SIG-M5 treated with dmso at 0.1 percent for 504 hours (cell line): ENCODE measurements around the gene PODXL2.
"Not testable (repeated sequence)": the region's sequence is repeated elsewhere in the genome, so short reads cannot be mapped to it uniquely, and the experiment has no call there.

Experiments
- DNase-seq: peaks from one replicate; lab custom pipeline; 2025; ENCODE audit not compliant: unreplicated experiment; lab: John Stamatoyannopoulos, UW

The PODXL2 gene

DNA sequence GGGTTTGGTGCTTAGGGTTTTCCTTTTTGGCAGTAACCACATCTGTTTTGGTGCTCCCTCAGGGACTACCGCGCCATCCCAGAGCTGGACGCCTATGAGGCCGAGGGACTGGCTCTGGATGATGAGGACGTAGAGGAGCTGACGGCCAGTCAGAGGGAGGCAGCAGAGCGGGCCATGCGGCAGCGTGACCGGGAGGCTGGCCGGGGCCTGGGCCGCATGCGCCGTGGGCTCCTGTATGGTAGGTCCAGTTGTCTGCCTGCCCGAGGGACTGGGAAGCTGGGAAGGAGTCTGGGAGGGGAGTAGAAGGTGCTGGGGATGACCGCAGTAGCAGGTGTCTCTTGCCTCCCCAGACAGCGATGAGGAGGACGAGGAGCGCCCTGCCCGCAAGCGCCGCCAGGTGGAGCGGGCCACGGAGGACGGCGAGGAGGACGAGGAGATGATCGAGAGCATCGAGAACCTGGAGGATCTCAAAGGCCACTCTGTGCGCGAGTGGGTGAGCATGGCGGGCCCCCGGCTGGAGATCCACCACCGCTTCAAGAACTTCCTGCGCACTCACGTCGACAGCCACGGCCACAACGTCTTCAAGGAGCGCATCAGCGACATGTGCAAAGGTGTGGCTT lies 24.3 kb upstream of the PODXL2 start:
- no peak for DNase-seq

DNA sequence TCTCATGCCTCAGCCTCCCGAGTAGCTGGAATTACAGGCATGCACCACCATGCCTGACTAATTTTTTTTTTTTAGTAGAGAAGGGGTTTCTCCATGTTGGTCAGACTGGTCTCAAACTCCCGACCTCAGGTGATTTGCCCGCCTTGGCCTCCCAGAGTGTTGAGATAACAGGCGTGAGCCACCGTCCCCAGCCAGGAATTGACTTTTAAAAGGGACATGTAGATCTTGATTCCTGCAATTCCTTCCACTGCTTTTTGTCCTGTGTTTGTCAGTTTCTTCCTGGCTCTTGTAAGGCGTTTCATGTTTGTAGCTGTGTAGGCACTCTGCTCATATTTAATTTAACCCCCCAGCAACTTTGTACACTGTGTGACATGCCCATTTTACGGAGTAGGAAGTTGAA lies 23.4 kb upstream of the PODXL2 start:
- not testable (repeated sequence) for DNase-seq

DNA sequence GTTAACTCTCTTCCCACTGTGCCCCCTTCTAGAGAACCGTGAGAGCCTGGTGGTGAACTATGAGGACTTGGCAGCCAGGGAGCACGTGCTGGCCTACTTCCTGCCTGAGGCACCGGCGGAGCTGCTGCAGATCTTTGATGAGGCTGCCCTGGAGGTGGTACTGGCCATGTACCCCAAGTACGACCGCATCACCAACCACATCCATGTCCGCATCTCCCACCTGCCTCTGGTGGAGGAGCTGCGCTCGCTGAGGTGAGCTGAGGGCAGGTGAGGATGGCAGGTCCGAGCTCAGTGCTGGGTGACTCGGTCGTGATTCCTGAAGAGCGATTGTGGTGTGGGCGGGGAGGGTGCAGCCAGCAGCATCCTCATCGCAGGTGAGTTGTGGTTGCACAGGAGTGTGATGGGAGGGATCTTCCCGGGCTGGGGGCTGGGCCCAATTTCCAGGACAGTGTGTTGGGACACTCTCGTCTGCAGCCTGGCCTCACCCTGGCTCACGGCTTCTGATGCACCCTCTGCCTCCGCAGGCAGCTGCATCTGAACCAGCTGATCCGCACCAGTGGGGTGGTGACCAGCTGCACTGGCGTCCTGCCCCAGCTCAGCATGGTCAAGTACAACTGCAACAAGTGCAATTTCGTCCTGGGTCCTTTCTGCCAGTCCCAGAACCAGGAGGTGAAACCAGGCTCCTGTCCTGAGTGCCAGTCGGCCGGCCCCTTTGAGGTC lies 22.7 kb upstream of the PODXL2 start:
- DNase-seq, result no peak

DNA sequence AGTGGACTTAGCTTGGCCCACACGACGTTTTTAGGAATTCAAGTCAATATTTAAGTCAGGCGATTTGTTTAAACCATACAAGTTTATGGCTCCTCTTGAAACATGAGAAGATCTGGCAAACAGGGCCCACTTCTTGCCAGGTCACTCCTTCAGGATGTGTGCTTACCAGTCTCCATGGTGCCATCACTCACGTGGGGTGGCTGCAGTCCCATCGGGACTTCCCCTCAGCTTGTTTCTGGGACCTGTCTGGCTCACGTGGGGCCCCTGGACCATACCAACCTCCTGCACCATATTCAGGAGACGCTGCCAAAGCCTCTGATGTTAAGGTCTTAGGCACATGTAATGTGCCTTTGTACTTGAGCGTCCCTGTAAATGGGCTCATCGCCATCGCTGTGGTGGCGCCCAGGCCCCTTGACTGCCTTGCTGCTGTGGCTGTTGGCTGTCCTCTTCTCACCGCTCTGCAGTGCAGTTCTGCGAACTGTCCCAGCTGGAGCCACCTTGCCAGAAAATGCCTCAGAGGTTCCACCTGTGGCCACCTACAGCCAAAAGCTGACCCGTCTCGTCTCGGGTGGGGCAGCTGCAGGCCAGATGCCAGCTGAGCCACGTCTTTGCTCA lies 21.9 kb upstream of the PODXL2 start:
- DNase-seq, result no peak

DNA sequence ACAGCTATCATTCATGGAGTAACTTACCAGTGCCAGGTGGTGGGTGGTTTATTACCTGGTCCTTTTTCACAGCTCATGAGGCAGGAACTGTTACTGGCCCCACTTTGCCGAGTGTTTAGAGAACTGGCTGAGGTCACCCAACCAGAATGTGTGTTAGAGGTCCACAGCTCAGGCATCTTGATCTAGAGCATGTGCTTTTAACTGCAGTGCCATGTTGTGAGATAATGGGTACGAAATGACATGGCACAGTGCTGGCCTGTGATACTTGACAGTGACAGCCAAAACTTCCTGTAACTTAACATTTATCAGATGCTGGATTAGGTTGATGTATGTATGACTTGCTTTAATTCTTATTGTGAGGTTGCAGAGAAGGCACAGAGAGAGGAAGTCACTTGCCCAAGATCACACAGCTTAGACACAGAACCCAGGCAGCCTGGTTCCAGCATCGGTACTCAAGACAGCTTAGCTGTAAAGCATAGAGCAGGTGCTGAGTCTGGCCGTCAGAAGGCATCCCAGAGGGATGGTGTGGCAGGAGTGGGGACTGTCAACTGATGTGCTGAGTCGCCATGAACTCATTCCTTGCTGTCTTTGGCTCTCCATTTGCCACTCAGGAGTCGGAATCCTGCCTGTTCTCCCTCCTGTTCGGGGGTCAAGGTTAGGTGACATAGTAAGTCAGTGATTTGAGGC lies 21.2 kb upstream of the PODXL2 start:
- no peak for DNase-seq

DNA sequence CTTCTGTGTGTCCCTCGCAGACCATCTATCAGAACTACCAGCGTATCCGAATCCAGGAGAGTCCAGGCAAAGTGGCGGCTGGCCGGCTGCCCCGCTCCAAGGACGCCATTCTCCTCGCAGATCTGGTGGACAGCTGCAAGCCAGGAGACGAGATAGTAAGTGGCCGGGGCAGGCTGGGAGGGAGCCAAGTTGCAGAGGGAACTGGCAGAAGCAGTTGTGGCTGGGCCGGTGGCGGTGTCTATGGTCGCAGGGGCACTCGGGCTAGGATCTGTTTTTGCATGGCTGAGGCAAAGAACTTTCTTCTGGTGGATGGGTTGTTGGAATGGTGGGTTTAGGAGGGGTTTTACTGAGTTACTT lies 20.6 kb upstream of the PODXL2 start:
- DNase-seq, result no peak

DNA sequence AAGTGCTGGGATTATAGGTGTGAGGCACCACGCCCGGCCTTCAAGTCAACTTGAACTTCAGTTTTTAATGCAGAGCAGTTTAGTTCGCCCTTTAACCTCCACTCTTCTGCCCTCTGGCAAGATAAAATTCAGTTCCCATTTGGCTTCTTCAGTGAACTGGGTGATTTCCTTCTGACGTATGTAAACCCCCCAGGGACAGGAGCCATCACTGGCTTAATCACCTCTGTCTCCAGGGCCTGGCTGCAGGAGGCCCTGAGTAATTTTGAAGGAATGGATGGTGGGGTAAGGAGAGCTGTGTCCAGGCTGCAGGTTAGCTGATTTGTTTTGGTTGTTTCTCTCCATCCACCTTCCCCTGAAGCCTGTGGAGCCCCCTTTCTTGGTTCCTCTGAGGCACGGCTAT lies 18.9 kb upstream of the PODXL2 start:
- DNase-seq, result no peak

DNA sequence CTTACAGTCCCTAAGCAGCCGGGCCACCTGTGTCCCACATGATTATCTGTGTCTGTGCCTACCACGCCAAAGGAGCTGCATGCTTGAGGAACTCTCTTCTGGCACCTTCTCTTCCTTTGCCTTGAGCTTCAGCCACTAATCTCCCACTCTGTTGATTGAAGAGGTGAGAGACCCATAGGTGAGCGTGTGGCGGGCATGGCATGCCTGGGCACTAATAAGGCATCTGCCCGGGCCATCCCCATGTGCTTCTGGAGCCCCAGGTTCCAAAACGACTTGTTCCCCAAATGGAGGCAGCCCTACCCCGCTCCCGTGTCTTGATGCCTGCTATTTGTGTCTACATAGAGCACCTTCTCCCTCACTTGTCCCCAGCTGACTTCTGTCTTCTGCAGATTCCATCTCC lies 17.7 kb upstream of the PODXL2 start:
- DNase-seq, result no peak

DNA sequence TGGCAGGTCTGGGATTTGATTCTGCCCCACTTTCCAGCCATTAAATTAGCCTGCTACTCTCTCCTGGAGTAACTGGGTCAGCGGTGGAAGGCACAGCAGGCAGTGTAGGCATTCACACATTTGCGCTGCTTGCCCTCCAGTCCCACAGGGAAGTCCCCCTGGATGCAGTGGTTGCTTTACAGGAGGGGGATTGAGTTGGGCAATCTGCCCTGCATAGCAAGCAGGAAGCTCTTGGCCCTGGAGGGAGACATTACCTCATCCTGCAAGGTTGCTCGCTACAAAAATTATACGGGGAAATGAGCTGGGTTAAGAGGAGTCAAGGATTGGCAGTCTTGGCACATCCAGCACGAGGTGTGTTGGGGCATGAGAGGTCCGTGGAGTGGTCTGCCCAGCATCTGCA lies 16.0 kb upstream of the PODXL2 start:
- DNase-seq, result no peak

DNA sequence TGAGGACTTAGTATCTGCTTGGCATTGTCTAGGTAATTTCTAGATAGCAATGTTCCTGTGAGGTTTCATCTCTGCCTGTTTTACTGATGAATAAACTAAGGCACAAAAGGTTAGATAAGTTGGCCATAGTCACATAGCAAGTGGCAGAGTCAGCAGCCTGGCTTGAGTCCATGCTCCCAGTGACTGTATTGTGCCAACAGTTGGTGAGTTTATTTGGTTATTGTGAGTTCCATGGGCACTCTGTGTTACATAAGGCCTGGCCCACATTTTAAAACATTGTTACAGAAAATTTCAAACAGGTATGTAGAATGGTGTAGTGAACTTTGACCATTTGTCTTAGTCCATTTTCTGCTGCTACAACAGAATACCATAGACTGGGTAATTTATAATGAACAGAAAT lies 15.6 kb upstream of the PODXL2 start:
- no peak for DNase-seq

DNA sequence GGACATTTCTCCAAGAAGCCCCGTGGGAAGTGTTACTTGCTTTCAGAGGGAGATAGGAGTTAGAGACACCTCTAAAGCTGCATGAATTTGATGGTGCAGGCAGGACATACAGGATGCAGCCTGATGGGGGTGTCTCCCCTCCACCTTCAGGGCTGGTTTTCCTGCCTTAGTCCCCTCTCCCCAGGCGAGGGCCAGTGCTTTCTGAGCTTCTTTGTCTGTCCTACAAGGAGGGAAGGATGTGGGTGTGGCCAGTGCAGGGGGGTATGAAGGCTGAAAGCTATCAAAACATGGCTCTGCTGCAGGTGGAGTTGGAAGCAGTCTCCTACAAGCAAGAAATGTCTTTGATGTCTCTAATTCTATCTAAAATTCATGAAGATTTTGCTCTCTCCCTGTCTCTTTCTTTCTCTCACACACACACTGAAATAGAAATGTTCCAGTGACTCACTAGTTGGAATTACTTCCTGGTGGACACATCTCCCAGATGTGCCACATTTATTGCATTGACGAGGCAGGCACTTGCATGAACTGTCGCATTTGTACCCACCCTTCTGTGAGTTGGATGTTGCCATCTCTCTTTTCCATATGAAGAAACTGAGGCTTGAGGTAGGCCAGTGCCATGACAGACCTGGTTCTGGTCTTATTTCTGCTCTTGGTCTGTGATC lies 13.9 kb upstream of the PODXL2 start:
- DNase-seq, result no peak

DNA sequence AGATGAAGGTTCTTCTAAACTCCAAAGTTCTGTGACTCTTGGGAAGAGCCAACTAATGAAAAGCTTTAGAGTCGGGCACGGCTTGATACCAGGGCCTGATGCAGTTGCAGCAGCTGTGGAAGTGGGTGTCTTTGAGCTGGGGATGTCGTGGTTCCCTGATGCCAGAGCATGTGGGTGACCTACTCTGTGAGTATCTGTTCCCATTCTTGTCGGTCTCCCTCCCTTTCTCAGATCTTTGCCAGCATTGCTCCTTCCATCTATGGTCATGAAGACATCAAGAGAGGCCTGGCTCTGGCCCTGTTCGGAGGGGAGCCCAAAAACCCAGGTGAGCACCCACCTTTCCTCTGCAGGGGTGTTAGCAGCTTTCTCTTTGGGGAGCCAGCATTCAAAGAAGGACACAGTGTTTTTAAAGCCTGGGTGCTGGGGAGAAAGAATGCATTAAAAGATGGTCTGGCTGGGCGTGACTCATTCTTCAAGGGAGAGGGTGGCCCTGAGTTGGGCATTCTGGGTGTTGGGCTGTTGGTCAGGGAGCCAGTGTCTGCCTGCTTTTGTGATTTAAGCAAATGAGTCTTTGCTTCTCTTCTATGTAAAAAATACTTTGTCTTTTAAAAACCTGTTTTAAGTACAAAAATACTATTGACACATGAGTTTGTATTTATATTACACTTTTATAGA lies 13.2 kb upstream of the PODXL2 start:
- no peak for DNase-seq

DNA sequence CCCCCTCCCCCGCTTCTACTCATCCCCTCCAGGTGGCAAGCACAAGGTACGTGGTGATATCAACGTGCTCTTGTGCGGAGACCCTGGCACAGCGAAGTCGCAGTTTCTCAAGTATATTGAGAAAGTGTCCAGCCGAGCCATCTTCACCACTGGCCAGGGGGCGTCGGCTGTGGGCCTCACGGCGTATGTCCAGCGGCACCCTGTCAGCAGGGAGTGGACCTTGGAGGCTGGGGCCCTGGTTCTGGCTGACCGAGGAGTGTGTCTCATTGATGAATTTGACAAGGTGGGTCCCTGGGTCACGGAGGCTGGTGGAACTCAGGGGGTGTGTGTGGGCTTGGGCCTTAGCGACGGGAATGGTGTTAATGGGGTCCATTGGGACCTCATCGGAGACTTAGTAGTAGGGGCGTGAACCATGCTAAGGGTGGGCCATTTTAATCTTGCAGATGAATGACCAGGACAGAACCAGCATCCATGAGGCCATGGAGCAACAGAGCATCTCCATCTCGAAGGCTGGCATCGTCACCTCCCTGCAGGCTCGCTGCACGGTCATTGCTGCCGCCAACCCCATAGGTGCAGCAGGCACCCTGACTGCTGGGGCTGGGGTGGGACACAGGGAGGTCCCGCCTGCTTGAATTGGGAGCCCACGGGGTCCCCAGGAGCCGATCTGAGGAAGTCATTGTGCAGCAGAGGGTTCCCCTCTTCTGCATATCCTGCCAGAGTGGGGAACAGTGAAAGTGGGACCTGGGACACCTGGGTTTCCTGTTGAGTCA lies 12.0 kb upstream of the PODXL2 start:
- no peak for DNase-seq

DNA sequence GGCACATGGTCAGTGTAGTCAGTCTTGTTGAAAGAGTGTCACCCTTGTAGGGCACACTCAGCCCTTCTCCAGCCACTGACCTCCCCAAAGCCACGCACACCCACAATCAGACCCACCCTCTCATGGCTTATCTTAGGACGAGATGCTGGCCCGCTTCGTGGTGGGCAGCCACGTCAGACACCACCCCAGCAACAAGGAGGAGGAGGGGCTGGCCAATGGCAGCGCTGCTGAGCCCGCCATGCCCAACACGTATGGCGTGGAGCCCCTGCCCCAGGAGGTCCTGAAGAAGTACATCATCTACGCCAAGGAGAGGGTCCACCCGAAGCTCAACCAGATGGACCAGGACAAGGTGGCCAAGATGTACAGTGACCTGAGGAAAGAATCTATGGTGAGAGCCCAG lies 10.1 kb upstream of the PODXL2 start:
- DNase-seq, result no peak

DNA sequence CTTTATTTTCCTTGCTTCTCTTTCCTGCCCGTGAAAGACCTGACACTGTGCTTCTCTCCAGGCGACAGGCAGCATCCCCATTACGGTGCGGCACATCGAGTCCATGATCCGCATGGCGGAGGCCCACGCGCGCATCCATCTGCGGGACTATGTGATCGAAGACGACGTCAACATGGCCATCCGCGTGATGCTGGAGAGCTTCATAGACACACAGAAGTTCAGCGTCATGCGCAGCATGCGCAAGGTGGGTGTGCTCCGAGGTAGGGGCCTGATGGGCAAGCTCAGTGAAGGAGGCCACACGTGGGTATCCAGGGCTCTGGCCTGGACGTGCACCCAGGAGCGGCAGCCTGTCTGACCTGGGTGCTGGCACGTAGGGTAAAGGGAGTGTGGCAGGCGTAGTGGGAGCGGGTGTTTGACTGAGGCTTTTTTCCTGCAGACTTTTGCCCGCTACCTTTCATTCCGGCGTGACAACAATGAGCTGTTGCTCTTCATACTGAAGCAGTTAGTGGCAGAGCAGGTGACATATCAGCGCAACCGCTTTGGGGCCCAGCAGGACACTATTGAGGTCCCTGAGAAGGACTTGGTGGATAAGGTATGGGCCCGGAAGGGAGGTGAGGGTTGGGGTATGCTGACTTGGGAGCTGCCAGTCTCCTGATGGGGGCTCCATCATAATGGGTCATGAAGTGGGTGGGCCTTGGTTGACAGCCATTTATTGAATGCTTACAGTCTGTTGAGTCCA lies 8.2 kb upstream of the PODXL2 start:
- DNase-seq, result no peak

DNA sequence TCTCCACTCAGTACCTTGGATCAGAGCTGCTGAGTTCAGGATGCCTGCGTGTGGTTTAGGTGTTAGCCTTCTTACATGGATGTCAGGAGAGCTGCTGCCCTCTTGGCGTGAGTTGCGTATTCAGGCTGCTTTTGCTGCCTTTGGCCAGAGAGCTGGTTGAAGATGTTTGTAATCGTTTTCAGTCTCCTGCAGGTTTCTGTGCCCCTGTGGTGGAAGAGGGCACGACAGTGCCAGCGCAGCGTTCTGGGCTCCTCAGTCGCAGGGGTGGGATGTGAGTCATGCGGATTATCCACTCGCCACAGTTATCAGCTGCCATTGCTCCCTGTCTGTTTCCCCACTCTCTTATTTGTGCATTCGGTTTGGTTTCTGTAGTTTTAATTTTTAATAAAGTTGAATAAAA lies 7.0 kb upstream of the PODXL2 start:
- DNase-seq, result no peak

DNA sequence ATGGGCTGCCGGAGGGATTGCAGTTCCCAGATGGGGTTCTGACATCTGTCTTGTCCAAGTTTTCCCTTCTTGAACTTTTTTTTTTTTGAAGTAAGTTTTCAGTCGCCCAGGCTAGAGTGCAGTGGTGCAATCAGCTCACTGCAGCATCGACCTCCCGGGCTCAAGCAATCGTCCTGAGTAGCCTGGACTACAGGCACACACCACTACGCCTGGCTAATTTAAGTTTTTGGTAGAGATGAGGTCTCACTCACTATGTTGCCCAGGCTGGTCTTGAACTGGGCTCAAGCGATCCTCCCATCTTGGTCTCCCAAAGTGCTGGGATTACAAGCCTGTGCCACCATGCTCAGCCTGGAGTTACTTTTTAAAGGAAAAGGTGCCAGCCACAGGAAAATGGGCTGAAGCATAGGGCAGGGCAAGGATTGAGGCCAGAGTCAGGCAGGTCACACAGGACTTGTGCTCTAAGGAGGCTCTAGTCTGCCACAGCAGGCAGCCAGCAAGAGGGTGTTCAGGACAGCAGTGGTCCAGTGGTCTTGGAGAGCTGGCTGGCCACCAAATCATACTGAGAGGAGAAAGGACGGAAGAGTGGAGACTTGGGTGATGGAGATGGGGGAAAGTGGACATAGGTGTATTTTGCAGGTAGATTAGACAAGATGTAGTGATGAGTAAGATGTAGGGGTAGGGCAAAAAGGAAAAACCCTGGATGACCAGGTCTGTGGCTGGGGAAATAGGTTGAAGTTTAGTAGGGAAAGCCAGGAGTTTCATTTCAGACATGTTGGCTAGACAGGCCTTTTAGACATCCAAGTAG lies 6.0 kb upstream of the PODXL2 start:
- no peak for DNase-seq

DNA sequence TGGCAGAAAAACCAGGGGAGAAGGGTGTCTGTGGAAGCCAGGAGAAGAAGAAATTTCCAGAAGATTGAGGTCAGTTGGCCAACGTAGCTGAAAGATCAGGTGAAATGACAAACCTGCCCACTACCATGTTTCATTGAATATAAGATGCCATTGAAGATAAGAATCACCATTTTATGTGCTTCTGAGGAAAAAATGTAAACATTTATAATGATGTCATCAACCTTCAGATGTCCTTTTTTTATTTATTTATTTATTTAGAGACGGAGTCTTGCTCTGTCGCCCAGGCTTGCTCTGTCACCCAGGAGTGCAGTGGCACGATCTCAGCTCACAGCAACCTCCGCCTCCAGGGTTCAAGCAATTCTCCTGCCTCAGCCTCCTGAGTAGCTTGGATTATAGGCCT lies 4.9 kb upstream of the PODXL2 start:
- DNase-seq, result no peak

DNA sequence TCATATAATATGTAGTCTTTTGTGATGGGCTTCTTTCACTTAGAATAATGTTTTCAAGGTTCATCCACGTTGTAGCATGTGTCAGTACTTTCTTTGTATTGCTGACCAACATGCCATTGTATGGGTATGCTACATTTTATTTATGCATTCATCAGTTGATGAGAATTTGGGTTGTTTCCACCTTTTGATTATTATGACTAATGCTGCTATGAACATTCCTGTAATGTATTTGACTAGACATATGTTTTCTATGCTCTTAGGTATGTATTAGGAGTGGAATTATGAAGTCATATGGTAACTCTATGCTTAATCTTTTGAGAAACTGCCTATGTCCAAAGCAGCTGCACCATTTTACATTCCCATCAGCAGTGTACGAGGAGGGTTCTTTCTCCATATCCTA lies 3.2 kb upstream of the PODXL2 start:
- no peak for DNase-seq
